OCI-M2 (cell line): ENCODE results near the gene PTPRN2.

Experiments
- DNase-seq: peaks from one replicate; lab custom pipeline; 2025; ENCODE audit not compliant: unreplicated experiment; lab: John Stamatoyannopoulos, UW

The PTPRN2 gene

GRCh38 chr7:158111049-158111751 lies 476.4 kb downstream of the PTPRN2 start:
- DNase-seq: no peak

- no peak for DNase-seq
Measured at GRCh38 chr7:158110661-158111048, 477.0 kb downstream of the PTPRN2 start.

- no peak for DNase-seq
Measured at GRCh38 chr7:158110034-158110590, 477.5 kb downstream of the PTPRN2 start.

GRCh38 chr7:158109364-158110033 lies 478.1 kb downstream of the PTPRN2 start:
- DNase-seq: no peak

- no peak for DNase-seq
Measured at GRCh38 chr7:158108646-158109293, 478.9 kb downstream of the PTPRN2 start.

GRCh38 chr7:158107806-158108205 lies 479.8 kb downstream of the PTPRN2 start:
- DNase-seq: no peak

GRCh38 chr7:158106272-158106671 lies 481.4 kb downstream of the PTPRN2 start:
- DNase-seq: no peak

GRCh38 chr7:158103378-158103777 lies 484.2 kb downstream of the PTPRN2 start:
- no peak for DNase-seq

GRCh38 chr7:158102897-158103296 lies 484.7 kb downstream of the PTPRN2 start:
- DNase-seq: no peak

GRCh38 chr7:158101821-158102450 lies 485.7 kb downstream of the PTPRN2 start:
- DNase-seq: no peak

- no peak for DNase-seq
Measured at GRCh38 chr7:158098125-158099030, 489.2 kb downstream of the PTPRN2 start.

- no peak for DNase-seq
Measured at GRCh38 chr7:158097453-158098124, 490.0 kb downstream of the PTPRN2 start.

- DNase-seq: no peak
Measured at GRCh38 chr7:158097106-158097452, 490.5 kb downstream of the PTPRN2 start.

- no peak for DNase-seq
Measured at GRCh38 chr7:158096582-158096981, 491.0 kb downstream of the PTPRN2 start.

GRCh38 chr7:158094671-158095226 lies 492.9 kb downstream of the PTPRN2 start:
- no peak for DNase-seq

- no peak for DNase-seq
Measured at GRCh38 chr7:158094046-158094445, 493.6 kb downstream of the PTPRN2 start.

GRCh38 chr7:158093156-158093796 lies 494.3 kb downstream of the PTPRN2 start:
- no peak for DNase-seq

GRCh38 chr7:158087196-158087595 lies 500.4 kb downstream of the PTPRN2 start:
- no peak for DNase-seq
